ENCODE data around the gene CLDN20.
"Not testable (repeated sequence)": the region's sequence is repeated elsewhere in the genome, so short reads cannot be mapped to it uniquely, and the experiment has no call there.

The CLDN20 gene, protein sequence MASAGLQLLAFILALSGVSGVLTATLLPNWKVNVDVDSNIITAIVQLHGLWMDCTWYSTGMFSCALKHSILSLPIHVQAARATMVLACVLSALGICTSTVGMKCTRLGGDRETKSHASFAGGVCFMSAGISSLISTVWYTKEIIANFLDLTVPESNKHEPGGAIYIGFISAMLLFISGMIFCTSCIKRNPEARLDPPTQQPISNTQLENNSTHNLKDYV

DNA sequence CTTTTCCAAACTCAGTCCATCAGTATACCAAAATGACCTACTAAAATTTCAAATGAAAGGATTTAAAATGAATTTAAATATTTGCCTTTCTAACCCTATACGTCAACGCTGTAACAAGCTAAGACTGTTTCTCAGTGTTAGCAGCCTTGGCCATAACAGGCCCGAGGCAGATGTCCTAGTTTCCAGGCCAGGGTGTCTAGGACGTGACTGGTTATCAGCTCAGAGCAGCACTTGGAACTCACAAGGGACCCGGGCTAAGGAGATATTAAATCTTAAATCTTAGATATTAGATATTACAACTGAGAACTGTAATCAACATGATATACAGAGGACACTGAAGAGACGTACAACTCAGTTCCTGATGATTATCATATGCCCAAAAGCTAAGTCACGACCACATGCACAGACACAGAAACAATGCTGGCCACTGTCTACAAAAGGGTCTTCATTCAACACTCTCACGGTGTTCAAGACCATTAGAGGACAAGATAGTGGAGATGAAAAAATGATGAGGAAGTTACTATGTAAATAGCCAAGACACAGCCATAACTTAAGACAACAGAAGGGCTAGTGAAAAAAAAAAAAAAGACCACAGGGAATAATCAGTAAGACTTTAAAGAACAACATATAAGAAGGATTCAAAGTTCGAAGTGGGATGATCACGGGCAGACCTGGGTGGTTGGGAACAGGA lies at the start of gene CLDN20:
Gene CLDN20, plus strand, starts transcription at position 641 of the 691 bp plus-strand sequence. CDS start 11,707 bp downstream, outside the sequence.
- DNase-seq (ENCODE audit: low read depth in 2 of 2), result no peak

DNA sequence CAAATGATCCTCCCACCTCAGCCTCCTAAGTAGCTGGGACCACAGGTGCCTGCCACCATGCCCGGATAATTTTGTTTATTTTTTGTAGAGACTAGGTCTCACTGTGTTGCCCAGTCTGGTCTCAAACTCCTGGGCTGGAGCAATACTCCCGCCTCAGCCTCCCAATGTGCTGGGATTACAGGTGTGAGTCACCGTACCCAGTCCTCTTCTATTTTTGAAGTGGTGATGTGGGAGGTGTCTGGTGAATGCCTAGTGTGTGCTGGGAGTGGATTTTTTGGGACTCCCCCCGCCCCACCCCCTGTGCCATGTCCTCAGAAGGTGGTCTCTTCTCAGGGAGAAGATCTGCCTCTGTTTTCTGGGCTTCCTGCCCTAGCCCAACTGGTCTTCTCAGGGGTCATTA lies 47.9 kb upstream of the CLDN20 start:
- no peak for DNase-seq (ENCODE audit: low read depth in 2 of 2)

DNA sequence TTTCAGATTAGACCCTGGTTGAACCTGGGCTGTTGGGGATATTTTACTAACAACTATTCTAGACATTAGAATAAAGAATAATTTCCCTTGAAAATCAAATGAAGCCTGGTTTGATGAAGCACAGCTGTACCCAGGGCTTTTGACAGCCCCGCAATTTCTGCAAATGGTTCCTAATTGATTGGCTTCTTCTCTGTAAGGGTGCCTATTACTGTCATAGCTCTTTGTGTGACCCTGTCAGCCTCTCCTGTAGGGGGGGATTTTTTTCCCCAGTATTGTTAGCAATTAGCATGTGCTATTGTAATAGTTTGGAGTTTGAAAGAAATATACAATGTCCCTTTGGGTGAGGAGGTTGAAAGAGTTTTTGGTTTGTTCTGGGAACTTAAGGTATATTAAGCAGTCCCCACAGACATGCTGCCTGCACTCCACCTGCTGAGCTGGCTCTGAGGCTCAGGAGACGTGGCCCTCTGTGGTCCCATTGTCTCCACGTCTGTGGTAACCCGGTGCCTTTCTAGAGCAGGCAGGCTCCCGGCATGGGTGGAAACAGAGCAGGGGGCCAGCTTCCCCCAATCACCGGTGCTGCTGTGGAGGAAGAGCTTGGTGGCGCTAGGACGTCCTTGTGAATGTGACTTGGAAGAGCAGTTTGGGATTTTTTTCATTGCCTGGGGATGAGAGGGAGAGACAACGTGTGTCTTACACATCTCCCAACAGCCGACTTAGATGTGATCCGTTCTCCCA lies 47.3 kb upstream of the CLDN20 start:
- no peak for DNase-seq (ENCODE audit: low read depth in 2 of 2)

DNA sequence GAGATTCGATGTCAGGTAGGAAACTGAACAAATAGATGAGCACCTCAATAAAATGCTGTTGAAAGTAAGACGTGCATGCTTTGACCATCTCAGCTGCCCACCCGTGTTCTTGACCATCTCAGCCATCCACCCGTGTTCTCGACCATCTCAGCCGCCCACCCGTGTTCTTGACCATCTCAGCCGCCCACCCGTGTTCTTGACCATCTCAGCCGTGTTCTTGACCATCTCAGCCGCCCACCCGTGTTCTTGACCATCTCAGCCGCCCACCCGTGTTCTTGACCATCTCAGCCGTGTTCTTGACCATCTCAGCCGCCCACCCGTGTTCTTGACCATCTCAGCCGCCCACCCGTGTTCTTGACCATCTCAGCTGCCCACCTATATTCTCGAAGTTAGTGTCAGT lies 45.1 kb upstream of the CLDN20 start:
- not testable (repeated sequence) for DNase-seq (ENCODE audit: low read depth in 2 of 2)

DNA sequence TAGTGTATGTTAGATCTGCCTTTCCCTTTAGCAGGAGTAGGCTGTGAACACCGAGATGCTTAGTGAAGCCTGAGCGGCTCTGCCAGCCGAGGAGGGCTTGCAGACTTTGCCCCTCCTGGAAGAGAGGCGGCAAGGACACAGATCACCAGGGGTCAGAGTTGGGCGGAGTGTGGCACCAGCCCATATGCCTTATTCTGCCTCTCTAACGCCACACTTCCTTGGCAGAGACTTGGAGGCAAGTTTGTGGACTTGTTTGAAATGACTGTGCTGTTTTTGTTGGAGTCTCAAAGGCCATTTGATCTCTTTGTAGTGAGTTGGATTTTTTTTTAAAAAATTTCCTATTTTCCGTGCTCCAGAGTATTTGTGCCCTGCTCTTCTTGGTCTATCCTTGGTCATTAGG lies 44.5 kb upstream of the CLDN20 start:
- no peak for DNase-seq (ENCODE audit: low read depth in 2 of 2)

DNA sequence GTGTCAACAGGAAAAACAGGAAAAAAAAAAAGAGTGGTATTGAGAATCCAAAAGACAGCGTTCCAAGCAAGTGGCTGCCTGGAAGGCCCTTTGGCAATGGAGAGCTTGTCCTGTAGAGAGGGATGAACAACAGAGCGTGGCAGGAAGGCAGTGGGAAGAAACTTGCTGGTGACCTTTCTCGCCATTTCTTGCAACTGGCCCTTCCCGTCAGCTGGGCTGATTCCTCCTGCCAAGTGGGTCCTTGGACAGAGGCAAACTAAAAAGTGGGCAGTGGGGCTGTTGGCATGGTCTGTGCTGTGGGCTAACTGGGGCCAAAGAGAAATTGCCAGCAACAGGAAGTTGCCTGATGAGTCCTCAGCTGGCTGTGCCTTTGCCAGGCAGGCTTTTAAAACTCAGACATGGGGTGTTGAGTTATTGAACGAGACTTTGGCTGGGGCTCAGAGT lies 43.9 kb upstream of the CLDN20 start:
- DNase-seq (ENCODE audit: low read depth in 2 of 2), result no peak

DNA sequence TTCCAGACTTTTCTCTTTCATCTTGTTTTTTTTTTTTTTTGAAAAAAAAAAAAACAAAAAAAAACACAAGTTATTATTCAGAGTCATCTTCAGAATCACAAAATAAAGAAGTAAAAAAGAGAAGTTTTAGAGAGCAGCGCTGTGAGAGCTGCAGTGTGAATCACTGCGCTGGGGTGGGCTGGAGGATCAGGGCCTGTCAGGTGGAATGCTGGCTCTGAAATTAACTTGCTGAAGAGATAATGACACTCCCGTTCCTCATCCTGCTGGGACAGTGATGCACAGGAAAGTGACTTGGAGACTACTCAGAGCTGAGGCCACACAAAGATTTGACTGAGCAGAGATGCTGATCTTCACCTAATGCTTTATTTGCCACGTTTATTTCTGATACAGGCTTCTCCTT lies 42.7 kb upstream of the CLDN20 start:
- DNase-seq (ENCODE audit: low read depth in 2 of 2), result no peak

DNA sequence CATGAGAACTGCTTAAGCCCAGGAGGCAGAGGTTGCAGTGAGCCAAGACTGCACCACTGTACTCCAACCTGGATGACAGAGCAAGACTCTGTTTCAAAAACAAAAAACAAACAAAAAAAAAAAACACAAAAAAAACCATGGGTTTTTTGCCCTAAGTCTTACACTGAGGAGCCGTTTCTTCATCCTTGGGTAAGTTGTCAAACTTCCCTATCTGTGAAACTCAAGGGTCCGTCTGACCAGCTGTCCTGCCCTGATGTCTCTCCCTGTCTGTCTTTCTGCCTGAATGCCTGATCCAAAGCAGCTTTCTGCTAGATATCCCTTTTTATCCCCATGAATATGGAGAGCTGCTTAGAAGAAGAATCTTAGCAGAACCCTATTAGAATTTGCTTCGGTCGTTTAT lies 41.3 kb upstream of the CLDN20 start:
- DNase-seq (ENCODE audit: low read depth in 2 of 2), result no peak

DNA sequence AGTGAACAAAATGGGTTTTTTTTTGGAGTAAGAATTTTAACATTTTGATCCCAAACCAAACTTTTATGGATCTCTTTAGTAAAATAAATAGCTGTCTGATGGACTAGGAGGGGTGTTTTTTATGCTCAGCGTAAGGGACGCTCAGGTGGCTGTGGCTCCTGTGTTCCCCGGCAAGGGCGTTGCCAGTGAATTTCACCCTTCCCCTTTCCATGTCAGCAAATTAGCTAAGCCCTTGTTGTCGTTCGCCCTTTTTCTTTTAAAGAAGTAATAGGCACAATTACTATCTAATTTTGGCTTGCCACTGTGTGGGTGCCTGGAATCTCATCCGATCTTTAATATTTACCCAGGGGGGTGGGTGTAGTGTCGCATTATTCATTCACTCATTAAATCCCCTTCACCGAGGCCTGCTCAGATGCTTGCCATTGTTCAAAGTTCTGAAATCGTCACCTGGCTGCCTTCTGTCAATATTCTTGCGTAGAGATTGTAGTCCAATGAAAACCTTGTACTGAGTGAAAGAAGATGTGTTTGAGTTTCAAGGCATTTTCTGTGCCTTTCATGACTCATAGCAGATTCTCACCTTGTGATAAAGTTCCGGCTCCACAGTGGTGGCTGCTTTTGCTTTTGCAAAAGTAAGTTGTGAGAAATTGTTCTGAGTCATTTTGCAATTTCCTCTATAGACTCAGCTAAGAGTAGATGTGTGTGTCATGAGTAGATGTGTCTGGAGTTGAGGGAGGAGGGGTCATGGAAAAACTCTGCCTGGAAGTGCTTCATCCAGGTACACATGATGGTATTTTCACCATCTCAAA lies 40.0 kb upstream of the CLDN20 start:
- DNase-seq (ENCODE audit: low read depth in 2 of 2), result peak in 1 of 2 donors; percentile 16

DNA sequence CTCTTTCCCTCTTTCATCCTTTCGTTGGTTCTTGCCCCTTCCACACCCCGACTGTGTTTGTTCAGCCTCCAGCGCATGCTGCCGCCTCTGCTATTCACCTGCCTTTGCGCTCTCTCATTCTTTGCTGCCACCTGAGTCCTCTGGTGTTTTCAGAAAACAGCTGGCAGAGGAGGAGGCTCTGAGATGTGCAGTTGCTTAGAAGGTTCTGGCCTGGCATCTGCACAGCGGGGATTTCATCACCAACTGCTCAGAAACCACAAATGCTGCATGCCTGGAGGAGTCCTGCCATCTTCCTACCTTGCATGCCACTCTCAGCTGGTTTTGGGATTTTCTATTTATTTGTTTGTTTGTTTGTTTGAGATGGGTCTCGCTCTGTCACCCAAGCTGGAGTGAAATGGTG lies 39.2 kb upstream of the CLDN20 start:
- DNase-seq (ENCODE audit: low read depth in 2 of 2), result no peak

DNA sequence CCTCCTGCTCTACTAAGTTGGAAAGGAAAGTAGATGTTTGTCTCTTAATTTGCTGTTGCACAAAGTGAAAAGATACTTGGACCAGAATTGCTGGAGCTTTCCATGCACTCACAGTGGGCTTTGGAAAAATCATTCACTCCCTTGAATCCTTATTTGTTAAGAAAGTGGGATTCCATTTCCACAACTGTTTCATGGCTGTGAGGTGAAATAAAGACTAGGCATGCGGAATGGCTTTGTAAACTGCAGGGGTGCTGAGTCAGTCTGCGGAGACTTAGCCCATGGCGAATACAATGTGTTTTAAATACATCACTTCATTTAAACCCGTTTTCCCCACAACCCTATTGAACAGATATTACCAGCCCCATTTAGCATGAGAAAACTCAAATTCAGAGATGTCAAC lies 36.8 kb upstream of the CLDN20 start:
- DNase-seq (ENCODE audit: low read depth in 2 of 2), result no peak

DNA sequence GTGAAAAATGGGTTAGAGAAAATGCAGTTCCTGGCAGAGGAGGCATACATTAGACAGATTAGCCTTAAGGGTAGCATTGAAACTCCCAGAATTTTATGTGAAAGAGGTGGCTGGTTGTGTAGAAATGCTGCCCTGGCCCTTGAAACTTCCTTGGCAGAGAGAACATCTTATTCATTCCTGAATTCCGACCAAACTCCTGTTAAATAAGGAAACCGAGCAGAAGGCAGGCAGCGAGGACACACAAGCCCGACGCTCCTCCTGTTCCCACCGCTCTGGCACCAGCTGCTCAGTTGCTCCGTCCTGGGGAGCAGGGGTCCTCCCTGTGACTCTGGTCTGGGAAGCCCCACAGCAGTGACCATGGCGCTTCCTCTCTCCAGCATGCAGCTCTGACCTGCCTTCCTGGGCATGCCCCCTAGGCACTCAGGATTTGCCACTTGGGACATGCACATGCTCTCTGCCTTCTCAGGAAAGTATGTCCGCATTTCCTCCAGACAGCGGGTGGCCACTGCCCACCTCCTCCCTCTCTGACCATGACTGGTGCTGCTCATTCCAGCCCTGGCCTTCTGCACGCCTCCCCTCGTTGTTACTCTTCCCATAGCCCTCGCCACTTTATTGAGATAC lies 35.2 kb upstream of the CLDN20 start:
- DNase-seq (ENCODE audit: low read depth in 2 of 2), result no peak

DNA sequence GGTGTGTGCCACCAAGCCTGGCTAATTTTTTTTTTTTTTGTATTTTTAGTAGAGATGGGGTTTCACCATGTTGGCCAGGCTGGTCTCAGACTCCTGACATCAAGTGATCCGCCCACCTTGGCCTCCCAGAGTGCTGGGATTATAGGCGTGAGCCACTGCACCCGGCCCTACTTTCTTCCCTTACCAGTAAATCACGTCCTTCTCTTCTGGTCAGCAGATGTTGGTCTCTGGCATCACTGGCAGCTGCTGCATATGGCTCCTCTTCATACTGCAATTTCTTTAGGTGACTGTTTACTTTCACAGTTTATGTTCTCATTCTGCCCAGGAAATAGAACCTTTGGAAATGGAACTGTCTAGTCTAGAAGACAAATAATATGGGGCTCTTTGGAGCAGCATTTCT lies 32.8 kb upstream of the CLDN20 start:
- DNase-seq (ENCODE audit: low read depth in 2 of 2), result not testable (repeated sequence)

DNA sequence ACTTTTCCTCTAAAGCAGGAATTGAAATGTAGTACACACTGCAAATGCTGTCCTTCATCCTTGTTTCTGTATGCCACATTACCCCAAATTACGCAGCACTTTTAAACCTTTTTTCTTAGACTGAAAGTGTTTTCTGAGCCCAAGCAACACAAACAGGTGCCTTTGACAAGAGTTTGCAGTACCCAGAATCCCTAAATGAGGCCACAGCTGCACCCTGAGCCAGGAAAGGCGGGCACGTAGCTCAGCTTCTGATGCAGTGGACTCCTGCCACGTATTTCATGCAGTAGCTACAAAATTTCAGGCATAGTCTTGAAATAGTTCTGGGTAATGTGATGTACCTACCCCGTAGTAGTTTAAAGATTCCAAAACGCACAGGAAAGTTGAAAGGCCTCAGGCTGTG lies 31.0 kb upstream of the CLDN20 start:
- DNase-seq (ENCODE audit: low read depth in 2 of 2), result no peak

DNA sequence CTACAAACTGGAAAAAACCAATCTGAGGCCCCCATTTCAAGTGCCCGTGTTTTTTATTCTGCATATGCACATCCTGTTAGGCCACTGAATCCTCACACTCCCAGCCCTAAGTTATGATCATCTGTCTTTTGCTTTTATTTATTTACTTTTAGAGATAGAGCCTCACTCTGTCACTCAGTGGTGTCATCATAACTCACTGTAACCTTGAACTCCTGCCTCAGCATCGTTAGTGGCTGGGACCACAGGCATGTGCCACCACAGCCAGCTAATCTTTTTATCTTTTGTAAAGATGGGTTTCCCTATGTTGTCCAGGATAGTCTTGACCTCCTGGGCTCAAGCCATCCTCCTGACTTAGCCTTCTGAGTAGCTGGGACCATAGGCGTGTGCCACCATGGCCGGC lies 29.6 kb upstream of the CLDN20 start:
- no peak for DNase-seq (ENCODE audit: low read depth in 2 of 2)

DNA sequence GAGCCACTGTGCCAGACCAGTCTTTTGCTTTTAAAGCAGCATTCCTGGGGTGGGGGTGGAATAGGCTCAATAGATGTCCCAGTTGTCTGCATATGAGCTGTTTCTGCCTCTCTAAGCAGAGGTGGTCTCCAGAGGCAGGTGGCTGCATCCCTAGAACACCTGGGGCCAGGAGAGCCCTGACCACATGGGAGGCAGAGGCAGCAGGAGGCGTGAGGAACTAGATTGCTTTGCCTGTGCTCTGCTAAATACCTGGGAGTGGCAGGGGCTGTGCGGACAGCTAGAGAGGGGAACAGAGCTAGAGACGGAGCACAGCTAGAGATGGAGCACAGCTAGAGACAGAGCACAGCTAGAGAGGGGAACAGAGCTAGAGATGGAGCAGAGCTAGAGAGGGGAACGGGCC lies 29.1 kb upstream of the CLDN20 start:
- no peak for DNase-seq (ENCODE audit: low read depth in 2 of 2)

DNA sequence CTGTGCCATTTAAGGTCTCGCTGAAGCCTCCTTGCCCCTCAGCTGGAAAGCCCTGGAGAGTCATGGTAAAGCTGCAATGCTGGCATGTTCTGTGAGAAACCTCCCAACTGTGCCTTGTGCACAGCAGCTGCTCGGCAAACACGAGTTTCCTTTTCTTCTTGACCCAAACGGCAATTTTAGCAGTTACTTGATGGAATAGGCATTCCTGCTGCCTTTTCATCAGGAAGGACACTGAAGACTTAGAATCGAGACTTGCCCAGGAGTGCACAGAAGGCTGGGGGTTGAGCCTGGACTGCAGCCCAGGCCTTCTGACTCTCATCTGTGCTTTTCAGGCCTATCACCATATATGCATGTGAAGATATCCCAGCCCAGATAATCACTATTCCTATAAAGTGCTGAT lies 28.7 kb upstream of the CLDN20 start:
- no peak for DNase-seq (ENCODE audit: low read depth in 2 of 2)

DNA sequence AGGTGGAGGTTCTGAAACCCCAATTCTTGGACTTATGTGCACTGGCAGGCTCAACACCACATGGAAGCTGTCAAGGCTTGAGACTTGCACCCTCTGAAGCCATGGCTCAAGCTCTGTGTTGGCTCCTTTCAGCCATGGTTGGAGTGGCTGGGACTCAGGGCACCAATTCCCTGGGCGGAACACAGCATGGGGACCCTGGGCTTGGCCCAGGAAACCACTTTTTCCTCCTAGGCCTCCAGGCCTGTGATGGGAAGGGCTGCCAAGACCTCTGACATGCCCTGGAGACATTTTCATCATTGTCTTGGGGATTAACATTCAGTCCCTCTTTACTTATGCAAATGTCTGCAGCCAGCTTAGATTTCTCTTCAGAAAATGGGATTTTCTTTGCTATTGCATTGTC lies 26.2 kb upstream of the CLDN20 start:
- DNase-seq (ENCODE audit: low read depth in 2 of 2), result no peak

DNA sequence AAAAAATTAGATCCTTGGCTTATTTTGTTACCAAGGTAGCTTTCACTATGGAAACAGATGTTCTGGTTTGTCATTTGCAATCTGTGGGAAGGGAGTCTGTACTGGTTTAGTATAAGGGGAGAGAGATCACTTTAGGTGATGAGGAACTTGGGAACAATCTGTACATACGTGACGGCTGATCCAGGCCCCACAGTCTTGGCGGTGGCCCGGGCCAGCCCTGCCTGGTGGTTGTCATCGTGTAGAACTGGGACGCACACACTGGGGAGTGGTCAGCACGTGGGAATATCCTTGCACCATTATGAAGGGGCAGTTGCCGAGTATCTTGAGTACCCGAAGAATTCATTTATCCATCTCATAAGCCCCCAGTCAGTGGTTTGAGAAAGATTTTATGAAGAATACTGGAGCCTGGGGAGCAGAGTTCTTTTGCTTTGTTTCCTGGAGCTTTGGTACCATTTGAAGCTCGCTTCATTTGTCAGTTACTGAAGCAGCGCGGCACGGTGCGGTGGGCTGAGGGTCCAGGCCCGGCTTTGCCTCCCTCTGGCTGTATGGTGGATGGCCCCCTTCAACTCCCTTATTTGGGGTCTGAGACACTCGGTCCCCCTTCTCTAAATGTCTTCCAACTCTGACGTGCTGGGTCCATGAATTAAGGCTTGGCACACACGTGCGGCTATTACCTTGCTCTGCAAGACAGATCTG lies 22.8 kb upstream of the CLDN20 start:
- no peak for DNase-seq (ENCODE audit: low read depth in 2 of 2)

DNA sequence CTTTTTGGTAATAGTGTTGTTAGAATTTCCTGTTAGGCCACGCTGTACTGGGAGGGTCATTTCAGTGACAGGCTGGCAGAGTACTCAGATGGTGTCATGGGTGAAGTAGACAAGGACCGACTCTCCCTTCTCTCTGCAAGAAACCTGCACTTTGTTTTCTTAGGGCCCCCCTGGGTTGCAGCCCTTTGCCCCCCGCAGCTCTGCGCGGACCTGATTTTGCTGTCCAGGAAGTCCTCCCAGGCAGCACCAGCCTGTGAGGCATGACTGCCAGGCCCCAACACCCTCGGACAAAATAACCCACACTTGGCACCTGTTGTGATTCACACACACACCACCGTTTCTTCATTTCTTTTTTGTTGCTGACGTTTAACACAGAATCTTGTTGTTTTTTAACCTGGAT lies 21.8 kb upstream of the CLDN20 start:
- DNase-seq (ENCODE audit: low read depth in 2 of 2), result no peak

DNA sequence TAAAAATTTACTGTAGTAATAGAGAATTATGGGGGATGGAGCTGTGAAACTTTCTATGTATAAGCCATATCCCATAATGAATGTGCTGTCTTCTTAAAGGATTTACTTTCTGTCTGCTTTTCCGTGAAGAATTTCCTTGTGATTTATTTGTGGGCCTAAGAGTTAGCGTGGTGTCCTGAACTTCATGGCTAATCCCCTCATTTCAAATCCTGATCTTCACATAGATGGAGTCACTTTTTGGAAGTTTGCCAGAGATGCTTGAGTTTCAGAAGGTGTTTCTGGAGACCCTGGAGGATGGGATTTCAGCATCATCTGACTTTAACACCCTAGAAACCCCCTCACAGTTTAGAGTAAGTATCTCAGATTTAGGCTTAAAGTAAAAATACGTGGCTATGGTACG lies 19.4 kb upstream of the CLDN20 start:
- DNase-seq (ENCODE audit: low read depth in 2 of 2), result no peak
